COLO668 (cell line): ENCODE results near the gene SEC22C.
"Not testable (repeated sequence)": the region's sequence is repeated elsewhere in the genome, so short reads cannot be mapped to it uniquely, and the experiment has no call there.

Experiments
- DNase-seq: peaks from one replicate; lab custom pipeline; 2025; ENCODE audit not compliant: unreplicated experiment; lab: John Stamatoyannopoulos, UW

SEC22C gene

DNA sequence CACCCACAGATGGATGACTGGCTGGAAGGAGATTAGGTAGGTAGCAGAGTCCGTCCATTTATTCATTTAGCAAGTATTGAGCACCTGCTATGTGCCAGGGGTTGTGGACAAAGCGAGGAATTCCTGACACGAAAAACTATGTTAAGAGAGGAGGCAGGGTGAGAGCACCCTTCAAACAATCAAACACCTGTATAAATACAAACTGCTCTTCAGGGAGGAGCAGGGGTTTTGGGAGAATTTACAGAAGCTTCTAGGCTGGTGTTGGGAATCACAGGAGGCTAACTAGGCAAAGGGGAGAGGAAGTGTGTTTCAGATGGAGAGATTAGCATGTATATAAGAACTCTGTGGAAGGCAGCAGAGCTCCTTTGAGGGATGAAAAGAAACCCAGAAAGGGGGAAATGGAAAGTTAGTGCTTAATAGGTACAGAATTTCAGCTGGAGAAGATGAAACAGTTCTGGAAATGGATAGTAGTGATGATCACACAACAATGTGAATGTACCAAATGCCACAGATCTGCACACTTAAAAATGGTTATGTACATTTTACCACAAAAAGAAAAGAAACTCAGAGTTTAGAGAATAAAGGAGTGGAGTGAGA, 805 bp upstream of the SEC22C start:
- DNase-seq, result no peak

DNA sequence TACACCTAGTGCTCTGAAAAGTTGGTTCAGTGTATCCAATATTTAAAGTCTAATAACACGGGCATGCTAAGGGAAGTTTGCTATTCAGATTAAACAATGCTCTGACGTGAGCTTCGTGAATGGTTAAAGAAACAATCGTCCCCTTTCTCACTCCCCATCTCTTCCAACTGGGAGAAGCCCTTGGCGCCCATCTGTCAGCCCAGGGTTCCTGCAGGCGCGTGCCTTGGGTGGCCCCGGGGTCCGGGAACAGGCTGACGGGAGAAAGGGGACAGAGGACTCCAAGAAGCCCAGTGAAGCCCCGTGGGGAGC, 413 bp downstream of the SEC22C start:
- DNase-seq, result no peak

DNA sequence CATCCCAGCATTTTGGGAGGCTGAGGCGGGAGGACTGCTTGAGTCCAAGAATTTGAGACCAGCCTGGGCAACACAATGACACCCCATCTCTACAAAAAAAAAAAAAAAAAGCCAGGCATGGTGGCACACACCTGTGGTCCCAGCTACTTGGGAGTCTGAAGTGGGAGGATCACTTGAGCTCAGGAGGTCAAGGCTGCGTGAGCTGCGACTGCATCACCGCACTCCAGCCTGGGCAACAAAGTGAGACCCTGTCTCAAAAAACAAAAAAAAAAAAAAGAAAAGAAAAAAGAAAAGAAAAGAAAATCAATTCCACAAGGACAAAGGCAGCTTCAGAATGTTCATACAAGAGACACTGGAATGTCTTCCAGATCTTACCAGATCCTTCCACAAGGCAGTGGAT, 2.4 kb downstream of the SEC22C start:
- DNase-seq, result not testable (repeated sequence)

DNA sequence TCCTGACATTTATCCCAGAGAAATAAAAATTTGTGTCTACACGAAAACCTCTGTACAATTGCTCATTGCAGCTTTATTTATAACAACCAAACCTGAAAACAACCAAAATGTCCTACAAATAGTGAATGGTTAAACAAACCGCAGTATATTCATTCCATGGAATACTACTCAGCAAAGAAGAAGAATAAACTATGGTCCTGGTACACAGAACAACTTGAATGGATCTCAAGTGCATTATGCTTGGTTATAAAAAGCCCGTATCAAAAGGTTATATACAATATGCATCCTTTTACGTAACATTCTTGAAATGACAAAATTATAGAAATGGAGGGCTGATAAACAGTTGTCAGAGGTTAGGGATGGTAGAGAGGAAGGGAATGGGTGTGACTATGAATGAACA, 3.7 kb downstream of the SEC22C start:
- no peak for DNase-seq

DNA sequence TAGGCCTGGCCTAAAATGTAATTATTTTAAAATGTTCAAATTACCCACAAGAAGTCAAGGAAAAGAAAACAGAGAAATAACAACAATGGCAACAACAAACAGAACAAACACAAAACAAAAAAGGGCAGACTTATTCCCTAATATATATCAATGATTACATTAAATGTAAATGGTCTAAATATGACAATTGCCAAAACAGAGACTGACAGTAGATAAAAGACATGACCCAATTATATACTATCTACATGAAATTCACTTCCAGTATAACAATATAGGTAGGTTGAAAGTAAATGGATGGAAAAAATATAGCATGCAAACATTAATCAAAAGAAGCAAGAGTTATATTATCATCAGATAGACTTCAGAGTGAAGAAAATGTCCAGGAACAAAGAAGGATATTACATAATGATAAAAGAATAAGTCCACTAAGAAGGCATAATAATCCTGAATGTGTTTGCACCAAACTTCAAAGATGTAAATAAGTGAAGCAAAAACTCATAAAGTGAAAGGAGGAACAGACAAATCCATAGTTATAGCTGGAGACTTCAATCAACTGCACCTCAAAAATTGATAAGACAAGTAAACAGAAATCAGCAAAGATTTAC, 6.5 kb downstream of the SEC22C start:
- no peak for DNase-seq

DNA sequence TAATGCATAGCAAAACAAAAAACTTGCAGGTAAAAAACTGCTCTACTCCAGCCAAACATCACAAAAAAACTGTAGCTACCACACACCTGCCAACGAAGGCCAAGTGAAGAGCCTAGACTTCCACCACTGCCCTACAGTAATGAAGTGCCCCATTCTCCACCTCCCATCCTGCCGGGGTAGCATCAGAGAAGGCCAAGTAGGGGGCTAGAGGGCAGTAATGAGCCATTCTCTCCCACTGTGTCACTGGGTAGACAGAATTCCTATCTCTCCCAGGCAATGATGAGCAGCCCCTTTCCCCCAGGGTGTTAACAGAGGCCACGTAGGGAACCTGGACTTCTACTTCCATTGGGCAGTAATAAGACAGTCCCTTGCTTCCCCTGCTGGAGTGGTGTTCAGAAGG, 9.5 kb downstream of the SEC22C start:
- DNase-seq, result peak; percentile 23

DNA sequence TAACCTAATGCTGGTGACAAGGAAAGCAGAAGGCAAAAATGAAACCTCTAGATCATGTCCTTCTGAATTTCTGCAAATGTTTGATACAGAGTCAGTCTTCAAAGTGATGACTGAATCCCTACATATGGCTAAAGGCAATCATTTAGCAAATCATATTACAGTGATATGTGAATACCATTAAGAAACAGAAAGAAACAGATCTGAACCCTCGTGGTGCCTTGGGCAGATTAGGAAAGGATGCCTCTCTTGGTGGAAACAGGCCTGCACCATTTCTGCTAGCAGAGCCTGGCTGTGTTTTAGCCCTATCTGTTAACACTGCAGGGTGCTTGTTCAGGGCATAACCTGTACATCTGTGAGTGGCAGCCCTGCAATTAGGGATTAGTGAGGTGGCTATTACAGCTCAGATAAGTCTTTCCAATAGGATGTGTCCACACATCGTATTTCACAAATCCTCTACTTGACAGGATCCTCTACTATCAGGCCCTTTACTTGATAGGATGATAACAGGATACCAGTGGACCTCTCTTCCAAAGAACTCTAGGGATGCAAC, 12.1 kb downstream of the SEC22C start:
- no peak for DNase-seq

DNA sequence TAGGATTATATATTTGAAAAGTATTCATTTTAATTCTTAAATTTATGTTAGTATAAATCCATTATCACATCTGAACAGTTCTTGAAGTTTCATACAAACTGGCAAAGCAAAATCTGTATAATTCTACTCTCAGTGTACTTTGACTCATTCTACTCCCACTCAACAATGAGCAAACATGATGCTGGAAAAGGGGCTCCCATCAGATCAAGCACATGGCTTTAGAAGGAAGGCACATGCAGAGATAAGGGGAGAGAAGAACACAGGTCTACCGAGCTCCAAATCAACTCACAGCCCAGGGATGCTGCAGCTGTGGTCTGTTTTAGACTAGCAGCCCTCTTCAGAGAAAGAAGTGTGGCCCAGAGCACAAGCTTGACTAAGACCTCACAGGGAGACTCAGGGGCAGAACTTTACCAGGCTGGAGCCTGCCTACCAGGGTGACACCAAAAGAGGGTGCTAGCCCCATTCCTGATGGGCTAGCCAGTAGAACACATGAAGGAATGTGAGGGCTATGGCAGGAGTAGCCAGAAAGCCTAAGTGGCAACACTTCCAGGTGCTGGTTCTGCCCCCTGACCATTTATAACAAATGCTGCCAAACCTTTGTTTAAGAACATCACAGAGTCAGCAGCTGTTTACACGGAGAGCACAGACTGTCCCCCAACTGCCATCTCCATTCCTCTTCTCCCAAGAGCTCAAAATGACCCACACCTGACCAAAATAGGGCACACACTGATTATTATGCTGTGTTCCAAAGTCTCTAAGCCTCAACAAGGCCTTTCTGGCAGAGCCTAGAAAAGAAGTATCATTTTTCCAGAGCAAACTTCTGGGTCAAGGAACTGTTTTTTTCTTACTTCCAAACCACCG, 19.5 kb downstream of the SEC22C start:
- DNase-seq, result no peak

DNA sequence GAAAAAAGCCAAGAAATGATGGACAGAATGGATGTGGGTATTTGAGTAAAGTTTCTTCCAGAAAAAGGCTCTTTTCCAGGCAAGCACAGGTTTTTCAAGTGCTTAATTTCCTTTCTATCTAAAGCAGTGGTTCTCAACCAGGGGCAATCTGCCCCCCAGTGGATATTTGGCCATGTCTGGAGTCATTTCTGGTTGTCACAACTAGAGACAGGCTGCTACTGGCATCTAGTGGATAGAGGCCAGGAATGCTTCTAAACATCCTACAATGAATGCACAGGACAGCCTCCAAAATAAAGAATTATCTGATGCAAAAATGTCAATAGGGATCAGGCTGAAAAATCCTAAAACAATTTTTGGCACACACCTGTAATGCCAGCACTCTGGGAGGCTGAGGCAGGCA, 23.9 kb downstream of the SEC22C start:
- DNase-seq, result no peak

DNA sequence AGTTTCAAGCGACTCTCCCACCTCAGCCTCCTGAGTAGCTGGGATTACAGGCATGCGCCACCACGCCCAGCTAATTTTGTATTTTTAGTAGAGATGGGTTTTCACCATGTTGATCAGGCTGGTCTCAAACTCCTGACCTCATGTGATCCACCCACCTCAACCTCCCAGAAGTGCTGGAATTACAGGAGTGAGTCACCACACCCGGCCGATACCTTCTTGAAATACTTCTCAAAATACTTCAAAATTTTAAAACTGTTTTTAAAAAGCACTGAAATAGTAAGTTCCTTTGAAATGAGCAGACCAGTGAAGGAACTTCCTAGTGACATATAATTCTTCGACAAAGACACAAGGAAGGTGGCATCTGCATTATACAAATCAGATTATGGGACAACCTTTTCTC, 24.9 kb downstream of the SEC22C start:
- not testable (repeated sequence) for DNase-seq

DNA sequence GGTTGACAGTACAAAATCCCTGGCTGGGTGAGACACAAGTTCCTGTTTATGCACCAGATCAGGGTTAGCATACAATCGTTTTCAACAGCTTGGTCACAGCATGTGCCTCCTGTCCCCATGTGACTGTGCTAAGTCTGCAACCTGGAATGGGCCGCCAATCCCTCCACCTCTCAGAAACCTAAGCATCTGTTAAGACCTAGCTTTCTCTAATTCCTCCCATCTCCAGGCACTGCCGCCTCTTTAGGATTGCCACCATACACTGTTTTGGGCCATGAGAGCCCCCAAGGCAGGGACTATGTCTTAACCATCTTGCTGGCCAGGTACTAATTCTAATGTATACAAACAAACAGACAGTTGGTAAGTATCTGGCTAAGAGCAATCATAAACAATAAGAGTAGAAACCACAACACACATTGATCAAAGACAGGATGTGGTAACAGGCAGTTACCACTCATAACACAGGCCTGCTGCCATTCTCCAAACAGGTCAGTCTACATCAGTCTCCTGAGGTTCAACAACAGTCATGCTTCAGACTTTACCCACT, 25.6 kb downstream of the SEC22C start:
- DNase-seq, result no peak

DNA sequence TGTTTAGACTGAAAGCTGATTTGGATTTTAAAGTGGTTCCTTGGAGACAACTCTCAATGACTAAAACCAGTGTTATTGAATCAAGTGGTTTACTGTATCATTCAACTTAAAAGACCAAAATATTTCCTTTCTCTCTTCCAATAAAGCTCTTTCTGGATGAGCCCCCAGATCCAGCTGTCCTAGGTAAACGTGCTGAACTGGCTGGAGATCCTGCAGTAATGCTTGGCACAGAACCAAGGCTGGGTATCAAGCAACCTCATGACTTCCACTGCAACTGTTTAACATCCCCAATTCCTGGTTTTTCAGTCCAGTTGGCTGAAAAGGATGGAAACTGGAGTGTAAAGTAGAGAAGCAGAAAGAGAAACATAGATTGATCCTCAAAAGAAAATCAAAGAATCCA, 28.9 kb downstream of the SEC22C start:
- no peak for DNase-seq

DNA sequence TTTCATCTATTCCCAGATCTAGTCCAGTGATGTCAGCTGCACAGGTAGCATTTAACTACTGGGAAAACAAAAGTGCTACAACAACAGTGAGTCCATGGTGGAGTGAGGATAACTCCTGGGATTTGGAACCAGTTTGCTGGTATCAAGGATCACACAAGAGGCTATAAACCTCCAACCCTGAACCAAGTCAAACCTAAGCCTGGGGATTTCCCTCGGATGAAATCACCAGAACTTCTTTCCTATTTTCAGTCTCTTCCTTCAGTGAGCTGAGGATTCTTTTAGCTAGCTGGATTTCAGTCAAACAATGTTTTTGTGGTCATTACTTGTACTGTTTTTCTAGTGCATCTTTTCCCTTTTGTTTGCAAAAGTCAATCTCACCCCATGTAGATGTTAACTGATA, 31.5 kb downstream of the SEC22C start:
- no peak for DNase-seq

DNA sequence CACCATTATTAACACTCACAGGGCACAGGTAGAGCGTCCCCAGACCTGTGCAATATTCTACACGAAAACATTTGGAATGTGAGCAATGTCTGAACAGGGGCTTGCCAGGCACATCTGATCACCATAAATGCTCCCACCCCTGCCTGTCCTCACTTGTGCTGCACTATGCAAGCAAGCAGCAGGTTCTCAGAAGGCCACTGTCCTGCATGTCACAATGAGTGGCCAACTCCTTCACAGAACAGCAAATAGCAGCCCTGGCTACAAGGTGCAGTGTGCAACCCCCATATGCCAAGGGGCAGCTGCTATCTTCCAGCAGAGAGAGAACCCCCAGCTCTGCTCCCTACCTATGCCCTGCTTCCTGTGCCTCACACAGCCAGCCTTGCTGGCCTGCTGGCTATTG, 32.6 kb downstream of the SEC22C start:
- DNase-seq, result no peak

DNA sequence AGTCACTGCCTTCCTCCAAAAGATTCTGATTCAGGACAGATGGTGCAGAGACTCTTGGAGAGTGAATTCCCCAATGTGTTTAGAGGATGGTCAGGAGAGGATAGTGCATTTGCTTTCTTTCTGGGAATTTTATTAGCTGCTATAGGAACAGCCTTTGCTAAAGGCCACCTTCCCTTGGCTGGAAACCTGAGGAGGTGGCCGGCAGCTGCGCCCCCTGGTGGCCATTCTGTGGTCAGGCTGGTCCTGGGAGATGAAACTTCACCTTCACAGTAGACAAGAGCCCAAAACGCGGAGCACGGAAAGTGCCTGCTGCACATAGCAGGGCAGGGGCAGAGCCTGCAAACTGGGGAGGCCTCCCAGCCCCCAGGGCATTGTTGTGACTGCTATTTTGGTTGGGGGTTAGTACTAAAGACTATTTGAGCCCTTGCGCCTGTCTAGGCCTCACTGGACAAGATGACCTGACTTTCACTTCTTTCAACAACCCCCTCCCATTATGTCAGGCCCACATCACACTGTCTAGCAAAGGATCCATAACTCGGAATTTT, 34.3 kb downstream of the SEC22C start:
- peak; percentile 54 for DNase-seq

DNA sequence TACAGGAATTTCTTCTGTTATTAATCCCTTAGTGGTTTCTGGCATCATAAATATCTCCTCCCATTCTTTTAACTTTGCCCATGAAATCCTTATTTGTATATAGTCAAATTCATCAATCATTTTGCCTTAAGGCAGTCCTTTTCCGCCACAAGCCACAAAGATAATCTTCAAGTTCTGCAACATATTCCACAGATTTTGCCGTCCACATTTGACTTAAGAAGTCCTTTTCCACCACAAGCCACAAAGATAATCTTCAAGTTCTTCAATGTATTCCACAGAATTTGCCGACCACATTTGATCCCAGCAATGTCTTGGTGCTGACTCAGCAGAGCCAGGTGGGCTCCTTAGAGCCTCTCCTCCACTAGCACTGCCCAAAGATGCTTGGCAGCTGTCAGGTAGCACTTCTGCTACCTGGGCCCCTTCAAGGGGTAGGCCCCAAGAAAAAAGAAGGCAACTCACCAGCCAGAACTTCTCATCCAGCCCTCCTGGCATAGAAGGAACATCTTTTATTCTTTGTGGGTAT, 35.0 kb downstream of the SEC22C start:
- no peak for DNase-seq

DNA sequence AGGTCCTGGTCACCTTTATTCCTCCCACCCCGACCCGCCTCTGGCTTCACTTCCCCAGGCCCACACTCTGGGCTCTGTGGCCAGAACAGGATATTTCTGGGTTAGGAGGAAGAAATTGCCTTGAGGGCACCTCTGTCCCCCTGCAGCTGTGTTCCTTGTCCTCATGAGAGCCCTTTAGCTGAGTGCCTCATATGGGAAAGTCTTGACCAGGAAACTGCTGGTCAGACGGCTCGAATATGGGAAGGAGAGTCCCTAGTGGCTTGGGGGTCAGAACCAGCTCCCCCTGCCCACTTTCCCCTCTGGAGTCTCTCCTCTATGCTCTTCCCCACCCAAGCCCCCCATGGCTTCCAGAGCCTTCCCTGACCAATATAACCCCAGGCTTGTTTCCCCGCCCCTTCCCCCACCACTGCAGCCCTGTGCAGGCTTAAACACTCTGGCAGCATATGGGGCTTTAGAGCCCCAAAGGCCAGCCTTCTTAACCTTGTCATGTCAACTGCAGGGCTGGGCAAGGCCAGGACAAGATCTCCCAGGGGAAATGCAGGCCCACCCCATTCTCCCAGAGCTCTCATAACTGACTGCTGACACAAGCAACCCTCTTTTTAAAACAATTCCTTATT, 36.4 kb downstream of the SEC22C start:
- peak; percentile 21 for DNase-seq

DNA sequence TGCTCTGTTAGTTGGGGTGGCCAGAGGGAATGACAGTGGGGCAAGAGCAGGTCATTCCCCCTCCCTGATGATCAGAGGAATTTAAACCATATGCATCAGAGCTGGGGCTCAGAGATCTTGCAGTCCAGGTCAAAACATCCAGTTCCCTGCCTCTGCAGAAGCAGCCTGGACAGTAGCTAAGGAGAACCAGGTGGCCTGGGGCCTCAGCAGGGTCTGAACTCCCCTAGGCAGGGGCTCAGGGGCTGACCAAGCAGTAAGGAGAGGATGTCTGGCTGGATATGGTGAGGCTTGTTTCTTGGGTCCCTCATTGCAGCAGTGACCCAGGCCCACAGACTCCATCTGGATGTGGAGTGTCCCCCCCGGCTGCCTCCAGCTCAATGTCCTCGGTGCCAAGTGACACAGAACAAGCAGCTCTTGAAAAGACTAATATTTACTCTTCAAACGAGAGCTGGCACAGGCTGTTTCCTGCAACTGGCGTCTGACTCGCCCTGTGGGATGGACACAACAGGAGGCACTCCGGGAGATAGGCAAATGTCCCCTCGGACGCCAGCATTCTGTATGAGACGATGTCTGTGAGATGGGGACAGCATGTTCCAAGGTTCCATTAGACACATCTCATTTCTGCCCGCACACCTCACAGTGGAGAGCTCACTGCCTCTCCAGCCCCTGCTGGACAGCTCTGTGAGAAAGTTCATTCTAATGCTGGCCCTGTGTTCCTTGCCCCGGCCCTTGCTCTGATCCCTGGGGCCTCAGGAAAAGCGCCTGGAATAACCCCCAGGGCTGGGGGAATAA, 37.1 kb downstream of the SEC22C start:
- DNase-seq, result peak; percentile 72

DNA sequence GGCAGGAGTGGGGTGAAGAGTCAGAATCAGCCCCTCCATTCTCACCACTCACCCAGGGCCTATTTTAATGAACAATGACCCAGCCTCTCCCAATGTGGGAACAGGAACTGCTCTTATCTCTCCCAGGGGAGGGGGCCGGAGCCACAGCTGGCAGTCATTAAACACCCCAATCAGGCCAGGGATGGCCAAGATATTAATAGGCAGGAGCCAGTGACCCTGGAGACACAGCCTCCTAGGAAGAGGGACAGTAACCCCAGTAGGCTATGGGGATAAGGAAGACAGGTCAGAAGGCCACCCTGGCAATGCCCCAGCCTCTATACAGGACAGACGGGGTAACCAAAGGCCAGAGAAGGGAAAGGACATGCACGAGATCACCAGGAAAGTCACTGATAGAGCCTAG, 40.7 kb downstream of the SEC22C start:
- DNase-seq, result no peak
